ENCODE results near the gene CAV1. TPM values are rescaled to one million over a fixed set of nuclear protein-coding genes. Genes with fewer than 3 reads are reported as not detected.

The CAV1 gene
- total RNA-seq, 1 donor: 4.3 TPM

GRCh38 chr7:116502201-116503096 is 22.4 kb upstream of the CAV1 start:
- DNase-seq (ENCODE audit: low read depth in 2 of 3, low spot score in 2 of 3): no peak

GRCh38 chr7:116503835-116504234 is 21.0 kb upstream of the CAV1 start:
- no peak for DNase-seq (ENCODE audit: low read depth in 2 of 3, low spot score in 2 of 3)

- no peak for DNase-seq (ENCODE audit: low read depth in 2 of 3, low spot score in 2 of 3)
Observed at GRCh38 chr7:116505278-116505677, 19.6 kb upstream of the CAV1 start.

GRCh38 chr7:116505823-116506222 is 19.0 kb upstream of the CAV1 start:
- DNase-seq (ENCODE audit: low read depth in 2 of 3, low spot score in 2 of 3): no peak

DNA sequence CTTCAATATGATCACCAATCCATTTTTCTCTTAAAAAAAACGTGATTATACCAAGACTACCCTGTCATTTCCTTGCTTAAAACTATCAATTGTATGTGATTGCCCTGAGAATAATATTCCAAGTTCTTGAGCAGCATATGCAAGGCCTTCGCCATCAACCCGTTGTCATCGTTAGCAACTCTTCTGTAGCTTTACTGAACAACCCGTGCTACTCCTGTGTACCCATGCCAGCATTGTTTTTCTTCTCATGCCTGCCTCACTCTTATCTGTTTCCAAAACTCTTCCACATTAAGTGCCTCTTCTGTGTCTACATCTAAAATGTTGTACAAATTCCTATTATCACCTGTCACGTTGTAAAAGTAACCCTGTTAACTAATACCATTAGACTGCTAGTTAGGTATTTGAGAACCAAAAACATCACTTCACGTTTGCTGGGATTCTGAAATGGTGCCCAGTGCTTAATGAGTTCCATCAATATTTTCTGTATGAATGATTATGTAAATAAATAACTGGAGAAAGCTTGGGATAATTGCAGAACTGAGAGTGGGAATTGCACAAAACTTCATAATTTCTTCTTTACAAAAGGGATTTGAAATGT is 14.8 kb upstream of the CAV1 start:
- no peak for DNase-seq (ENCODE audit: low read depth in 2 of 3, low spot score in 2 of 3)

GRCh38 chr7:116510795-116511194 is 14.0 kb upstream of the CAV1 start:
- no peak for DNase-seq (ENCODE audit: low read depth in 2 of 3, low spot score in 2 of 3)

- DNase-seq (ENCODE audit: low read depth in 2 of 3, low spot score in 2 of 3): no peak
Observed at GRCh38 chr7:116511552-116512519, 13.0 kb upstream of the CAV1 start.

GRCh38 chr7:116512520-116513188 is 12.2 kb upstream of the CAV1 start:
- no peak for DNase-seq (ENCODE audit: low read depth in 2 of 3, low spot score in 2 of 3)

DNA sequence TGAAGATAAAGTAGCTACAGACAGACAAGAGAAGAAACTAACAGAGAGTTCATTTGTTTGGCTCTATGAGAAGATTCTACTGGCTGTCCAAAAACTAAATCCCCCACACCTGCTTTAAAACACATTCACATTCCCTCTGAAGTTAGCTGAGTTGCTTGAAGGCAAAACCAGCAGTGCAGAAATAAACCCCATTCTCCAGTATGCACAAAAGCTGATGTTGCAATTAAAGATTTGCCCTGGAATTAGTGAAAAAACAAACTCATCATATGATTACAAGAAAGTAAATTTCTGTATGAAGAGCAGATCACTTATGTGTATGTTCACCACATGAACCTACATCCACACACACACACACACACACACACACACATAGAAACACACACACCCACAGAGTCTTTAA is 9.3 kb upstream of the CAV1 start:
- DNase-seq (ENCODE audit: low read depth in 2 of 3, low spot score in 2 of 3): no peak

GRCh38 chr7:116516324-116516723 is 8.5 kb upstream of the CAV1 start:
- no peak for DNase-seq (ENCODE audit: low read depth in 2 of 3, low spot score in 2 of 3)

DNA sequence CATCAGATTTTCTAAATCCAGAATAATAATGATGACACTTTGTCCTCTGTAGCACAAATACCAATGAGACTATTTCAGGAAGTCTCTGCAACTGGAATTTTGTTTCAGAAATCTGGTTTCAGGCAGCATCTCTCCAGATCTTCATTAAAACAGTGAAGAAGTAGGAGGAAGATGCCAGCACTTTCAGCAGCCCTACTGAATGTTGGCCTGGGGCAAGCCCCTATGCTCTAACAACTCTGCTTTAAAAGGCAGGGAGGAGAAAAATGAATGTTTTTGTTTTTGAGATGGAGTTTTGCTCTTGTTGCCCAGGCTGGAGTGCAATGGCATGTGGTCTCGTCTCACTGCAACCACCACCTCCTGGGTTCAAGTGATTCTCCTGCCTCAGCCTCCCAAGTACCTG is 7.2 kb upstream of the CAV1 start:
- no peak for DNase-seq (ENCODE audit: low read depth in 2 of 3, low spot score in 2 of 3)

DNA sequence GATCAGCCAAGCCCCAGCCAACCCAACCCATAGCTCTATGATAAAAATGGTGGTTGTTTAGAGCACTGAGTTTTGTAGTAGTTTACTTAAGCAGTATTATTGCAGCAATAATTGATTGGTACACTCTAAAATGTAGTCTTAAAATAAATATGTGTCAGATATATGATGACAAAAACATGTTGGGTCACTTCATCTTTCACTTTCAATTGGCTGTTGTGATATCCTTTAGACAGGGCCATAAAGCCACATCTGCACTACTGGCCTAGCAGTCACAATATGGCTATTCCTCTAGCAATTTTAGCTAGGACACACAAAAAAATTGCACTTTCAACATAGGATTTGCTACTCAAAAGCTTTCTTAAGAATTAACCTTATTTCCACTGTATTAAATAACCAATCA is 5.9 kb upstream of the CAV1 start:
- no peak for DNase-seq (ENCODE audit: low read depth in 2 of 3, low spot score in 2 of 3)

DNA sequence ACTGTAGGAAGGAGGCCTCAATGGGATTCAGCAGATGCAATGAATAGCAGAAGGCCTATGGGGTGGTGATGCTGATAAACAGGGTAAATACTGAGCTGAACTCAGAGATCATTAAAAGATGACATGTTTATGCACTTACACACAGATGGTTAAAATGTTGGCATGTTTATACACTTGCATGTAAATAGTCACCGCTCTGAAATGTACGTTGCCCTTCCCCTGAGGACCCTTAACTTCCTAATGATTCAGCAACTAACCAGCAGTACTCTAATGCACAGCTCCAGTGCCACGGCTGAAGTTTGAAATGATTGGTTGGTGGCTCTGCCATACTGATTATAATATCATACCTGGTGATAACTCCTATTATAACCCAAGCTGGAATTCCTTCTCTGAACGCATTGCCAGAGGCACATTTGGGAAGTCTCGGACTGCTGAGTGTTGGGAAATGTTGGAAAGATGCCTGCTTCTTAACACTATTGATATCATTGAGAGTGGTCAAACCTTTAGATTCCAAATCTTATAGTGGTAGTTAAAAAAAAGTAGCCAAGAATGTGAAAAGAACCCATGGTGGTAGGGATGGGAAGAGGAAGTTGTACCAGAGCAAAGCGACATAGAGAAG is 3.7 kb upstream of the CAV1 start:
- DNase-seq (ENCODE audit: low read depth in 2 of 3, low spot score in 2 of 3): no peak

DNA sequence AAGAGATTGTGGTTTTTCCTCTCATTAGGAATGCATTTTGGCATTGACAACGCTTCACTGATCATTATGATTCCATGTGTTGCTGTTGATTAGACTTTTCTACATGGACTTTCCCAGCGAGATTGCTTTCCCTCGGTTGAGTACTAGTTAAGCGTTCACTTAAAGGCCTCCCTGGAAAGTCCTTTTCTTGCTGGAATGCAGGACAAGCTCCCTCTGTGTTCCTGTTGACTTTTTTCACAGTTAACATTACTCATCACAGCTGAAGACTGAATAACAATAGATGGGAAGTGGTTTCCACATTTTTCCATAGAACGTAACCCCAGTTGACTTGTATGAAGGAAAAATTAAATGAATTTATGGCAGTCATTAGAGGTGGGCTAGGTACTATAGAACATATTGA is 2.6 kb upstream of the CAV1 start:
- DNase-seq (ENCODE audit: low read depth in 2 of 3, low spot score in 2 of 3): no peak

GRCh38 chr7:116524221-116524608 is 621 bp upstream of the CAV1 start:
- no peak for DNase-seq (ENCODE audit: low read depth in 2 of 3, low spot score in 2 of 3)

DNA sequence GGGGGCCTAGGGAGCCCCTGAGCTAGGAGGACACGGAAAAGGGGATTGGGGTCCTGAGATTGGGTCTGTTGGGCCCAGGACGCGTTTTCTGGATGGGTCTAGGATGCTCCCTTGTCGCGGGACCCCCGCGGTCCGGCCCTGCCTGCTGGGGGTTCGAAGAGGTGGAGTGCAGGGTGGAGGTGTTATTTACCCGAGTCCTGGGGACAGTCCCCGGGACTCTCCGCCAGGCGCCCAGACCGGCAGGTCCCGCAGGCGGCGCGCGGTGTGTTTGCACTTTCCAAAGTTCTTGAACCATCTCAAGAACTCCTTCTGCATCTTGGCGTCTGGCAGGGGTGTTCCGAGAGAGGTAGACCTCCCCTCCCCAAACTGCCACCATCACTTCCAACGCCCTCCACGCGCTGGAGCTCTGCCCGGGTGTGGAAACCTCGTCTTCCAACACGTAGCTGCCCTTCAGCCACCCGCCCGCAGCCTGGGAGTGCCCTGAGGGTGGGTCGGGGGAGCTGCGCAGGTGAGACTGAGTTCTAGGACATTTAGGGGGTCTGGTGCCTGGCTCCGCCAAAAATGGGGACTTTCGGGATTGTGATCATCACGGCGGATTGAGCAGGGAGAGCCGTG is 569 bp downstream of the CAV1 start:
- peak in 1 of 3 donors; percentile 15 for DNase-seq (ENCODE audit: low read depth in 2 of 3, low spot score in 2 of 3)

GRCh38 chr7:116525913-116526861 is 1.4 kb downstream of the CAV1 start:
- peak in 2 of 3 donors; percentile 72 to 73 for DNase-seq (ENCODE audit: low read depth in 2 of 3, low spot score in 2 of 3)

GRCh38 chr7:116526897-116527296 is 2.1 kb downstream of the CAV1 start:
- no peak for DNase-seq (ENCODE audit: low read depth in 2 of 3, low spot score in 2 of 3)

DNA sequence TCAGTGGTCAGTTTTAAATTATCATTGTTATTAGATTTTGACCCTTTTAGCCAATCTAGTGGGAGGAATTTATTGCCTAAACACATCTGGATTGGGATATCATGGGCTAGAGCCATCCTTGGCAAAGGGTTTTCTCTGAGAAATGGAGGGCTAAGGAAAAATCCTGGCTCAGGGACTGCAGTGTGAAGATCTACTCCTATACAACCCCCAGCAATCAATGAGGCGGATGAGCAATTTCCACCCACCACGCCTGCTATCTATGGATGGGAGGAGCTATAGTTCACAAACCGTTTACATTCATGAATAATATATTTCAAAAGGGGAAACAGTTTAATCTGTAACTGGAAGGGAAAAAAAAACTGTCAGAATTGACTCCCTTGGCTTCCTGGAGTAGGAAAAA is 2.7 kb downstream of the CAV1 start:
- no peak for DNase-seq (ENCODE audit: low read depth in 2 of 3, low spot score in 2 of 3)
